ENCODE results near the gene DNAAF5.

- TF ChIP-seq, protein P1, sequence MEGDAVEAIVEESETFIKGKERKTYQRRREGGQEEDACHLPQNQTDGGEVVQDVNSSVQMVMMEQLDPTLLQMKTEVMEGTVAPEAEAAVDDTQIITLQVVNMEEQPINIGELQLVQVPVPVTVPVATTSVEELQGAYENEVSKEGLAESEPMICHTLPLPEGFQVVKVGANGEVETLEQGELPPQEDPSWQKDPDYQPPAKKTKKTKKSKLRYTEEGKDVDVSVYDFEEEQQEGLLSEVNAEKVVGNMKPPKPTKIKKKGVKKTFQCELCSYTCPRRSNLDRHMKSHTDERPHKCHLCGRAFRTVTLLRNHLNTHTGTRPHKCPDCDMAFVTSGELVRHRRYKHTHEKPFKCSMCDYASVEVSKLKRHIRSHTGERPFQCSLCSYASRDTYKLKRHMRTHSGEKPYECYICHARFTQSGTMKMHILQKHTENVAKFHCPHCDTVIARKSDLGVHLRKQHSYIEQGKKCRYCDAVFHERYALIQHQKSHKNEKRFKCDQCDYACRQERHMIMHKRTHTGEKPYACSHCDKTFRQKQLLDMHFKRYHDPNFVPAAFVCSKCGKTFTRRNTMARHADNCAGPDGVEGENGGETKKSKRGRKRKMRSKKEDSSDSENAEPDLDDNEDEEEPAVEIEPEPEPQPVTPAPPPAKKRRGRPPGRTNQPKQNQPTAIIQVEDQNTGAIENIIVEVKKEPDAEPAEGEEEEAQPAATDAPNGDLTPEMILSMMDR (IDR thresholded peaks at IDR 0.05) = no peak
- TF ChIP-seq POLR2A (IDR thresholded peaks at IDR 0.05) = no peak
Measured at GRCh38 chr7:780081-780480, 53.6 kb downstream of the DNAAF5 start.

Measured in uterus (tissue), 2 donors.